GM18508 (cell line): ENCODE data around the gene ECPAS.
"Not testable (repeated sequence)": the region's sequence is repeated elsewhere in the genome, so short reads cannot be mapped to it uniquely, and the experiment has no call there.

ENCODE experiments used
- ATAC-seq: cut with Tn5 transposase; IDR thresholded peaks from one replicate; pipeline ENCODE4 v1.9.1; 2021; ENCODE audit warnings: moderate number of reproducible peaks; ENCODE audit not compliant: insufficient read depth, unreplicated experiment

ECPAS gene

GRCh38 chr9:111431684-111432083 lies 52.5 kb downstream of the ECPAS start:
- no peak for ATAC-seq

GRCh38 chr9:111429175-111429574 lies 55.0 kb downstream of the ECPAS start:
- ATAC-seq: no peak

GRCh38 chr9:111427186-111427585 lies 57.0 kb downstream of the ECPAS start:
- no peak for ATAC-seq

- no peak for ATAC-seq
Observed at GRCh38 chr9:111423389-111423788, 60.8 kb downstream of the ECPAS start.

- ATAC-seq: no peak
Observed at GRCh38 chr9:111414406-111414805, 69.8 kb downstream of the ECPAS start.

- ATAC-seq: no peak
Observed at GRCh38 chr9:111413996-111414395, 70.2 kb downstream of the ECPAS start.

GRCh38 chr9:111412280-111412679 lies 71.9 kb downstream of the ECPAS start:
- ATAC-seq: no peak

- no peak for ATAC-seq
Observed at GRCh38 chr9:111411266-111411665, 72.9 kb downstream of the ECPAS start.

GRCh38 chr9:111407813-111408212 lies 76.4 kb downstream of the ECPAS start:
- ATAC-seq: no peak

GRCh38 chr9:111405701-111406100 lies 78.5 kb downstream of the ECPAS start:
- no peak for ATAC-seq

- ATAC-seq: not testable (repeated sequence)
Observed at GRCh38 chr9:111401486-111401885, 82.7 kb downstream of the ECPAS start.

- ATAC-seq: no peak
Observed at GRCh38 chr9:111400564-111400898, 83.7 kb downstream of the ECPAS start.

- no peak for ATAC-seq
Observed at GRCh38 chr9:111399772-111400563, 84.2 kb downstream of the ECPAS start.

GRCh38 chr9:111399211-111399739 lies 84.9 kb downstream of the ECPAS start:
- ATAC-seq: no peak

GRCh38 chr9:111393971-111394370 lies 90.2 kb downstream of the ECPAS start:
- ATAC-seq: no peak

GRCh38 chr9:111389406-111389805 lies 94.8 kb downstream of the ECPAS start:
- ATAC-seq: no peak

GRCh38 chr9:111386386-111386785 lies 97.8 kb downstream of the ECPAS start:
- ATAC-seq: no peak

- ATAC-seq: no peak
Observed at GRCh38 chr9:111381006-111381405, 103.2 kb downstream of the ECPAS start.

- ATAC-seq: no peak
Observed at GRCh38 chr9:111375817-111376564, 108.2 kb downstream of the ECPAS start.

- no peak for ATAC-seq
Observed at GRCh38 chr9:111375062-111375461, 109.1 kb downstream of the ECPAS start.

GRCh38 chr9:111372297-111372696 lies 111.9 kb downstream of the ECPAS start:
- ATAC-seq: no peak

- no peak for ATAC-seq
Observed at GRCh38 chr9:111366978-111367377, 117.2 kb downstream of the ECPAS start.
